ENCODE measurements around the gene KRT79. TPM values are rescaled to one million over a fixed set of nuclear protein-coding genes. Genes with fewer than 3 reads are reported as not detected.

KRT79 gene
- total and polyA plus RNA-seq, 2 of the 8 experiments (the other 6 are each of a cell fraction or from before 2014, with no cell fraction given), result not detected

GRCh38 chr12:52810554-52810953, 23.6 kb downstream of the KRT79 start (continued):
- no peak for TF ChIP-seq CHD7 (IDR thresholded peaks at IDR 0.05; ENCODE audit: insufficient replicate concordance, low read length)
- no peak for TF ChIP-seq EGR1 (IDR thresholded peaks at IDR 0.05; ENCODE audit: borderline replicate concordance, low read depth, low read length)
- no peak for TF ChIP-seq RNF2 (IDR thresholded peaks at IDR 0.05; ENCODE audit: borderline replicate concordance, low read depth, low read length, missing control alignments, poor library complexity, severe bottlenecking)
- no peak for TF ChIP-seq SIX5 (IDR thresholded peaks at IDR 0.05; ENCODE audit: low read depth, low read length)
- TF ChIP-seq GTF2F1 (IDR thresholded peaks at IDR 0.05; ENCODE audit: borderline replicate concordance, low read depth, low read length), result no peak
- no peak for TF ChIP-seq MAX (IDR thresholded peaks at IDR 0.05)
- TF ChIP-seq SIRT6 (IDR thresholded peaks at IDR 0.05; ENCODE audit: low read length), result no peak

Data from H1 (cell line).